HL-60 (cell line): ENCODE results near the gene EFS. TPM values are rescaled to one million over a fixed set of nuclear protein-coding genes. Genes with fewer than 3 reads are reported as not detected.

ENCODE experiments used
- DNase-seq, 2 experiments: peaks; one replicate each; pipeline ENCODE4 v3.0.0-alpha.2; 2010 to 2020; ENCODE audit warnings: low read depth in 1 of 2, low spot score in 1 of 2
- H3K27ac ChIP-seq: fragments of 250-450 bp; sonication (Bioruptor Pico); replicated peaks from 2 replicates; pipeline ENCODE4 v1.5.1; 2020; ENCODE audit warnings: mild to moderate bottlenecking, moderate library complexity
- H3K27me3 ChIP-seq: fragments of 250-450 bp; sonication (Bioruptor Pico); 2 replicates; pipeline ENCODE4 v1.5.1; 2021; ENCODE audit warnings: mild to moderate bottlenecking, moderate library complexity; ENCODE audit not compliant: insufficient read depth, poor library complexity, severe bottlenecking
- H3K4me3 ChIP-seq: replicated peaks from 2 replicates; pipeline ENCODE4 v1.5.1; 2011; ENCODE audit warnings: mild to moderate bottlenecking, control low read depth, low read length; ENCODE audit not compliant: insufficient read depth
- GABPA ChIP-seq: IDR thresholded peaks from 2 replicates; pipeline ENCODE4 v1.6.1; 2012; ENCODE audit warnings: low read depth
- POLR2AphosphoS5 ChIP-seq: IDR thresholded peaks from 2 replicates; pipeline ENCODE4 v1.6.1; 2012; ENCODE audit warnings: low read depth
- SPI1 ChIP-seq: IDR thresholded peaks from 2 replicates; pipeline ENCODE4 v1.6.1; 2012; ENCODE audit warnings: low read depth, mild to moderate bottlenecking, borderline replicate concordance
- microRNA-seq: library from miRNA; unstranded; fragments of <30 nt; microRNA quantifications from one replicate; pipeline ENCODE4, GENCODE V29; 2018
- TF ChIP-seq, protein P1 (sequence below): IDR thresholded peaks from one replicate; pipeline ENCODE4 v1.5.1; 2011; ENCODE audit warnings: low read length, control low read depth, inconsistent platforms; ENCODE audit not compliant: insufficient read depth
- TF ChIP-seq, protein P2 (sequence below): IDR thresholded peaks from 2 replicates; pipeline ENCODE4 v1.6.1; 2012; ENCODE audit warnings: low read depth; ENCODE audit not compliant: insufficient replicate concordance

The EFS gene

DNA sequence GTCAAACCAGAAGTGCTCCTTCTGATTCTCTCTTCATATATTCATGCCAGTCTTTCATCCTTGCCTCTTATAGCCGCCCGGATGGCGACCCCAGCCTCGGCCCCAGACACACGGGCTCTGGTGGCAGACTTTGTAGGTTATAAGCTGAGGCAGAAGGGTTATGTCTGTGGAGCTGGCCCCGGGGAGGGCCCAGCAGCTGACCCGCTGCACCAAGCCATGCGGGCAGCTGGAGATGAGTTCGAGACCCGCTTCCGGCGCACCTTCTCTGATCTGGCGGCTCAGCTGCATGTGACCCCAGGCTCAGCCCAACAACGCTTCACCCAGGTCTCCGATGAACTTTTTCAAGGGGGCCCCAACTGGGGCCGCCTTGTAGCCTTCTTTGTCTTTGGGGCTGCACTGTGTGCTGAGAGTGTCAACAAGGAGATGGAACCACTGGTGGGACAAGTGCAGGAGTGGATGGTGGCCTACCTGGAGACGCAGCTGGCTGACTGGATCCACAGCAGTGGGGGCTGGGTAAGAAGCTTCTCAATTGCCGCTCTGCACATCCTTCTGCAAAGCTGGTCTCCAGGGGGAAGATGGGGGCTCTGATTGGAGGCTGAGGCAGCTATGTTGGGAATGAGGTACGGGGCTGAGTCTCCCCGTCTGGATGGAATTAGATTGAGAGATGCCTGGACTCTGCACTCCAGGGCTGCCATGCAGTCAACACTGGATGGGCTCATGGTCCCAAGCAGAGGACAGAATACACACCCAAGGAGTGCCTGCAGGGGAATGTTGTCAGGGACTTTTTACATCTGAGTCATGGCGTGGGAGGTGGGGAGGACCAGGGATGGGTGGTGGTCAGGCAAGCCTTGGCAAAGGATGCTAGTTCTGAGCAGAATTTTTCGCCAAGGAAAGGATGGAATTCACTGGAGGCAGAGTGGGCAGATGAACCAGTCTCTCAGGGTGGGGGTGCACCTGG, 57.0 kb downstream of the EFS start:
- peak overlapping the region; percentile 66 for H3K4me3 ChIP-seq
- no peak for DNase-seq
- no peaks in the 10 kb centered on the region for H3K27me3 ChIP-seq
- TF ChIP-seq GABPA: no peak
- TF ChIP-seq, protein P1, sequence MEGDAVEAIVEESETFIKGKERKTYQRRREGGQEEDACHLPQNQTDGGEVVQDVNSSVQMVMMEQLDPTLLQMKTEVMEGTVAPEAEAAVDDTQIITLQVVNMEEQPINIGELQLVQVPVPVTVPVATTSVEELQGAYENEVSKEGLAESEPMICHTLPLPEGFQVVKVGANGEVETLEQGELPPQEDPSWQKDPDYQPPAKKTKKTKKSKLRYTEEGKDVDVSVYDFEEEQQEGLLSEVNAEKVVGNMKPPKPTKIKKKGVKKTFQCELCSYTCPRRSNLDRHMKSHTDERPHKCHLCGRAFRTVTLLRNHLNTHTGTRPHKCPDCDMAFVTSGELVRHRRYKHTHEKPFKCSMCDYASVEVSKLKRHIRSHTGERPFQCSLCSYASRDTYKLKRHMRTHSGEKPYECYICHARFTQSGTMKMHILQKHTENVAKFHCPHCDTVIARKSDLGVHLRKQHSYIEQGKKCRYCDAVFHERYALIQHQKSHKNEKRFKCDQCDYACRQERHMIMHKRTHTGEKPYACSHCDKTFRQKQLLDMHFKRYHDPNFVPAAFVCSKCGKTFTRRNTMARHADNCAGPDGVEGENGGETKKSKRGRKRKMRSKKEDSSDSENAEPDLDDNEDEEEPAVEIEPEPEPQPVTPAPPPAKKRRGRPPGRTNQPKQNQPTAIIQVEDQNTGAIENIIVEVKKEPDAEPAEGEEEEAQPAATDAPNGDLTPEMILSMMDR: no peak
- TF ChIP-seq, protein P2, sequence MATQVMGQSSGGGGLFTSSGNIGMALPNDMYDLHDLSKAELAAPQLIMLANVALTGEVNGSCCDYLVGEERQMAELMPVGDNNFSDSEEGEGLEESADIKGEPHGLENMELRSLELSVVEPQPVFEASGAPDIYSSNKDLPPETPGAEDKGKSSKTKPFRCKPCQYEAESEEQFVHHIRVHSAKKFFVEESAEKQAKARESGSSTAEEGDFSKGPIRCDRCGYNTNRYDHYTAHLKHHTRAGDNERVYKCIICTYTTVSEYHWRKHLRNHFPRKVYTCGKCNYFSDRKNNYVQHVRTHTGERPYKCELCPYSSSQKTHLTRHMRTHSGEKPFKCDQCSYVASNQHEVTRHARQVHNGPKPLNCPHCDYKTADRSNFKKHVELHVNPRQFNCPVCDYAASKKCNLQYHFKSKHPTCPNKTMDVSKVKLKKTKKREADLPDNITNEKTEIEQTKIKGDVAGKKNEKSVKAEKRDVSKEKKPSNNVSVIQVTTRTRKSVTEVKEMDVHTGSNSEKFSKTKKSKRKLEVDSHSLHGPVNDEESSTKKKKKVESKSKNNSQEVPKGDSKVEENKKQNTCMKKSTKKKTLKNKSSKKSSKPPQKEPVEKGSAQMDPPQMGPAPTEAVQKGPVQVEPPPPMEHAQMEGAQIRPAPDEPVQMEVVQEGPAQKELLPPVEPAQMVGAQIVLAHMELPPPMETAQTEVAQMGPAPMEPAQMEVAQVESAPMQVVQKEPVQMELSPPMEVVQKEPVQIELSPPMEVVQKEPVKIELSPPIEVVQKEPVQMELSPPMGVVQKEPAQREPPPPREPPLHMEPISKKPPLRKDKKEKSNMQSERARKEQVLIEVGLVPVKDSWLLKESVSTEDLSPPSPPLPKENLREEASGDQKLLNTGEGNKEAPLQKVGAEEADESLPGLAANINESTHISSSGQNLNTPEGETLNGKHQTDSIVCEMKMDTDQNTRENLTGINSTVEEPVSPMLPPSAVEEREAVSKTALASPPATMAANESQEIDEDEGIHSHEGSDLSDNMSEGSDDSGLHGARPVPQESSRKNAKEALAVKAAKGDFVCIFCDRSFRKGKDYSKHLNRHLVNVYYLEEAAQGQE: no peak
- TF ChIP-seq SPI1: no peak
- no peak for TF ChIP-seq POLR2AphosphoS5
- H3K27ac ChIP-seq: no peak overlapping the region

DNA sequence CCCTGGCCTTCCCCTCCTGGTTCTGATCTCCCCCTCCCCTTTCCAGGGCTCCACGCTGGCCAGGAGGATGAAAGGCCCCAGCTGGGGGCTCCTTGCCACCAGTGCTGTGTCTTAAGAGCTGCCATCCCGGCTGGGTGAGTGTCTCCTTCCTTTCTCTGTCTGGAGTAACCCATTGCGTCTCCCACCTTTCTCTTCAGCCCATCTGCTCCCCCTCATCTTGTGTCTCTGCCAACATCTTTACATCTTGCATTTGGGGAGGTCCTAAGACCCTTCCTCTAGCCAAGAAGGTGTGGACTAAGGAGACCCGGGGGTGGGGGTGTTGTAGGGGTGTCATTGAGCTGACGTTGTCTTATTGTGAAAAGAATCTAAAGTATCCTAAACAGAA, 57.8 kb downstream of the EFS start:
- Histone ChIP-seq H3K27me3 (no peaks in the 10 kb centered on the region), H3K27ac (peak overlapping the region; percentile 79), H3K4me3 (peak overlapping the region; percentile 66)
- TF ChIP-seq, protein P1: no peak
- no peak for DNase-seq

DNA sequence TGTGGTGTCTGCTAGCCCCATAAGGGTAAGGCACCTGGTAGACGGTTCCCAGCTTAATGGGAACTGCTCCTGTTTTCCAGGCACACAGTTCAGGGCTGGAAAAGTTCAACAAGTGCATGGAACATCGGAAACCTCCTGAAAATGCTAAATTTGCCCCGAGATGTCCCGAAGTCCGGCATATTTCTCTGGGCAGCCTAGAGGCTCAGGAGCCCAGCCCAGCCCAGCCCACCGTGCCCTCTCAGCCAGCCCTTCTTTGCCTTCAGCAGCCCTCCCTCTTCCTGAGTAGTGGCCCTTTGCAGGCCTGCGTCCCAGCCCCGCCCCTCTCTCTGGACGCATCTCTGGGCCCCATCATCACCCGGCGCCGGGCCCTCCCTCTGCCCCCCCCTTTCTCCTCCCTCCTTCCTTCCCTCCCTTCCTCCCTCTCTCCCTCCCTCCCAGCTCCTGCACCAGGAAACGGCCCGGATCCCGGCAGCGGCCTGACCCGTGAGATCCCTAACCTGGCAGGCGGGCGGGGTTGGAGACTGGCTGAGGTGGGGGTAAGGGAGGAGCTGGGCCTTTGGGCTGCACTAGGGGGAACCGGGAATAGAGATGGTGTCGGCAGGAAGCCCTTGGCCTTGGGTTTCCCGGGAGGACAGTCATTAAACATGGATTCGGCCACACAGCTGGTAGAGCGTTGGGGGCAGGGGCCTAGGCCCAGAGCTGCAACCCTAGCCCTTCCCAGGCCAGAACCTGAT, 58.4 kb downstream of the EFS start, which contains the start of gene BCL2L2:
Gene BCL2L2, plus strand, starts transcription at position 422 of the 734 bp plus-strand sequence. CDS start 935 bp downstream, outside the sequence.
- DNase-seq: peak; percentile 87 to 89
- no peaks in the 10 kb centered on the region for H3K27me3 ChIP-seq
- TF ChIP-seq GABPA (no peak), SPI1 (peak; percentile 11; the same call in 1 of the 2 replicates), POLR2AphosphoS5 (peak; percentile 84; the same call in 1 of the 2 replicates)
- TF ChIP-seq, protein P2: no peak
- TF ChIP-seq, protein P1: no peak
- H3K27ac ChIP-seq: peak within 1 kb of the TSS; percentile 79
- H3K4me3 ChIP-seq: peak within 1 kb of the TSS; percentile 66

Small RNA genes within 50 kb of the gene (microRNA-seq; reads per million reads assigned to microRNA genes)
- gene MIR208A: not detected
